RWPE2 (cell line): Measurements from ENCODE around the gene OPN3.

Experiments used
- ATAC-seq: fragments of 200-7000 bp; cut with Tn5 transposase; 3 replicates; pipeline ENCODE4 v1.9.1; 2021; ENCODE audit warnings: low read depth
- DNase-seq: peaks from one replicate; pipeline ENCODE4 v3.0.0-alpha.2; 2020; ENCODE audit warnings: low spot score
- H3K27ac ChIP-seq: fragments of 450-650 bp; 2 replicates; pipeline ENCODE4 v1.5.1; 2017; ENCODE audit warnings: mild to moderate bottlenecking; ENCODE audit not compliant: poor library complexity, severe bottlenecking
- H3K27me3 ChIP-seq: fragments of 250-450 bp; sonication (Bioruptor Pico); 2 replicates; pipeline ENCODE4 v1.5.1; 2021; ENCODE audit warnings: mild to moderate bottlenecking, moderate library complexity; ENCODE audit not compliant: insufficient read depth, poor library complexity, severe bottlenecking
- H3K36me3 ChIP-seq: fragments of 250-450 bp; sonication (Bioruptor Pico); 2 replicates; pipeline ENCODE4 v1.5.1; 2020; ENCODE audit warnings: low read depth, mild to moderate bottlenecking, moderate library complexity
- H3K4me1 ChIP-seq: fragments of 250-450 bp; sonication (Bioruptor Pico); 2 replicates; pipeline ENCODE4 v1.5.1; 2021; ENCODE audit warnings: mild to moderate bottlenecking, moderate library complexity; ENCODE audit not compliant: insufficient read depth, poor library complexity, severe bottlenecking
- H3K4me3 ChIP-seq: fragments of 250-450 bp; sonication (Bioruptor Pico); 2 replicates; pipeline ENCODE4 v1.5.1; 2021; ENCODE audit warnings: mild to moderate bottlenecking, moderate library complexity; ENCODE audit not compliant: severe bottlenecking
- H3K9me3 ChIP-seq: fragments of 250-450 bp; sonication (Bioruptor Pico); 2 replicates; pipeline ENCODE4 v1.5.1; 2021; ENCODE audit warnings: mild to moderate bottlenecking, moderate library complexity; ENCODE audit not compliant: severe bottlenecking
- TF ChIP-seq, protein P1 (sequence below): fragments of 450-650 bp; IDR thresholded peaks from one replicate; pipeline ENCODE4 v1.5.1; 2017; ENCODE audit warnings: mild to moderate bottlenecking, moderate library complexity; ENCODE audit not compliant: poor library complexity, severe bottlenecking

OPN3 gene

DNA sequence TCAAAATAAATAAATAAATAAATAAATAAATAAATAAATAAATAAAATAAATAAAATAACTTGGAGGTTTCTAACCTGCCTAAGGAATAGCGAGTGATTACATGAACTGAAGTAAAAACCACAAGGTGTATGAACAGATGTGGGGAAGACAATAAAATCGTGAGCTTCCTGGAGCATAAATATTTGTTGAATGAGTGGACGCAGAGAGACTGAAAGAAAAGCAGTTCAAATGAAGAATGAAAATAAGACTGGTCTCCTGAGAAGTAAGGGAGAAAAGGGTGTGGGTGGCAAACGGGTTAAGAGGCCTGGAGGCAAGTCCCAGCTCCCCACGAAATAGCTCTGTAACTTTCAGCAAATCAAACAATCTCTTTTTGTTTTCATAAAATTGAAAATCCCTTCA, 33.6 kb downstream of the OPN3 start:
- peaks cover 43% of the 10 kb centered on the region for H3K4me1 ChIP-seq
- peak overlapping the region; percentile 87 for H3K27ac ChIP-seq
- no peak overlapping the region for H3K4me3 ChIP-seq
- H3K36me3 ChIP-seq, result no peaks in the 10 kb centered on the region
- no peaks in the 10 kb centered on the region for H3K27me3 ChIP-seq
- H3K9me3 ChIP-seq, result no peaks in the 10 kb centered on the region
- ATAC-seq (peak; percentile 67), DNase-seq (no peak)
- TF ChIP-seq, protein P1, sequence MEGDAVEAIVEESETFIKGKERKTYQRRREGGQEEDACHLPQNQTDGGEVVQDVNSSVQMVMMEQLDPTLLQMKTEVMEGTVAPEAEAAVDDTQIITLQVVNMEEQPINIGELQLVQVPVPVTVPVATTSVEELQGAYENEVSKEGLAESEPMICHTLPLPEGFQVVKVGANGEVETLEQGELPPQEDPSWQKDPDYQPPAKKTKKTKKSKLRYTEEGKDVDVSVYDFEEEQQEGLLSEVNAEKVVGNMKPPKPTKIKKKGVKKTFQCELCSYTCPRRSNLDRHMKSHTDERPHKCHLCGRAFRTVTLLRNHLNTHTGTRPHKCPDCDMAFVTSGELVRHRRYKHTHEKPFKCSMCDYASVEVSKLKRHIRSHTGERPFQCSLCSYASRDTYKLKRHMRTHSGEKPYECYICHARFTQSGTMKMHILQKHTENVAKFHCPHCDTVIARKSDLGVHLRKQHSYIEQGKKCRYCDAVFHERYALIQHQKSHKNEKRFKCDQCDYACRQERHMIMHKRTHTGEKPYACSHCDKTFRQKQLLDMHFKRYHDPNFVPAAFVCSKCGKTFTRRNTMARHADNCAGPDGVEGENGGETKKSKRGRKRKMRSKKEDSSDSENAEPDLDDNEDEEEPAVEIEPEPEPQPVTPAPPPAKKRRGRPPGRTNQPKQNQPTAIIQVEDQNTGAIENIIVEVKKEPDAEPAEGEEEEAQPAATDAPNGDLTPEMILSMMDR, result no peak

DNA sequence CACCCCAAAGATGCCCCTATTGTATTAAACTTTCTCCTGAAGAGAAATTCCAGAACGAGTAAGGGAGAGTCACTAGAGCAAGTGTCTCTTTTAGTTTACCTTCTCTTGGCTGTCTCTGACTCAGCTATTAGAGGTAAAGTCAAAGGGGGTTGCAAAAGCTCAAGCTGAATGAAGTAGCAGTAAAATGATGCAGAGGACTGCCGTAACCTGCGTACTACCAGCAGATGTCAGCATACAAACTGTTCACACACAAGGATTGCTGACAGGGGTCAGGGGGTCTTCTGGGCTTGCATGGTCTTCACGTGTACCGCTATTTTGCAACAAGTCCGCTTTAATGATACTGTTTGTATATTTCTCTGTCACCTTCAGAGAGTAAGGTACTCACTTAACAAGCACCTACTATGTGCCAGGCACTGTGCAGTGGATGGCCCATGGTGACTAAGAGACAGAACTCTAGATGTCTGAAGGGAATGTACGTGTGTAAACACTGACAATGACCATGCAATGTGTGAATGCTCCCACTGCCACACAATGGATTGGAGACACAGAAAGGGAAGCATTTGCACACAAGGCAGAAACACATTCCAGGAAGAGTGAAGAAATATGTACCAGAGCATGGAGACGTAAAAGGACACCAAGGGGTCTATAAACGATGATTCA, 34.9 kb downstream of the OPN3 start:
- DNase-seq (no peak), ATAC-seq (no peak)
- H3K4me3 ChIP-seq, result no peak overlapping the region
- H3K4me1 ChIP-seq, result peaks cover 43% of the 10 kb centered on the region
- H3K27me3 ChIP-seq, result no peaks in the 10 kb centered on the region
- H3K9me3 ChIP-seq, result no peaks in the 10 kb centered on the region
- H3K27ac ChIP-seq, result peak overlapping the region; percentile 87
- no peaks in the 10 kb centered on the region for H3K36me3 ChIP-seq
- TF ChIP-seq, protein P1, result peak; percentile 17

DNA sequence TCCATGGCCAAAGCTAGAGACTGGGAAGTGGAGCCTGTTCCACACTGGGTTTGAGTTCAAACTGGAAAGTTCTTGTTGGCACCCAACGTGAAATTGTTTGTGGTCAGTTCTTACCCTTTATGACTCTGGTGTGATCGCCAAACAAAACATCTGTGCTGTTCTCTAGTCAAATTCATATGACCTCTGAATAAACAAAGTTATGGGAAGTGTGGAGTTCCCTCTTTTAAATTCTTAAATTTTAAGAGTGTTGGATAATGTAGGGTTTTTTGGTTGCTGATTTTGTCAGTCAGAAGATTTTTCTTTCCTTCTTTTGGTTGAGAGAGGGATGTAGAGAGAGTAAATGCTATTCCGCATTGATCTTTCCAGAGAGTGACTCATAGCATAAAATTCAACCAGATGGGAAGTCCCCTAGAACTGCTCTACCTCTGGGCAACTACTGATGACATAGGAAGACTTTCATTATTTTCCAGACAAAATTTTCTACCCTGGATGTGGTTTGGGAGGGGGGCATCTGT, 36.4 kb downstream of the OPN3 start:
- TF ChIP-seq, protein P1, result no peak
- peaks cover 34% of the 10 kb centered on the region for H3K4me1 ChIP-seq
- DNase-seq, result no peak
- no peaks in the 10 kb centered on the region for H3K9me3 ChIP-seq
- H3K4me3 ChIP-seq, result no peak overlapping the region
- no peaks in the 10 kb centered on the region for H3K27me3 ChIP-seq
- no peak for ATAC-seq
- no peak overlapping the region for H3K27ac ChIP-seq
- H3K36me3 ChIP-seq, result no peaks in the 10 kb centered on the region

DNA sequence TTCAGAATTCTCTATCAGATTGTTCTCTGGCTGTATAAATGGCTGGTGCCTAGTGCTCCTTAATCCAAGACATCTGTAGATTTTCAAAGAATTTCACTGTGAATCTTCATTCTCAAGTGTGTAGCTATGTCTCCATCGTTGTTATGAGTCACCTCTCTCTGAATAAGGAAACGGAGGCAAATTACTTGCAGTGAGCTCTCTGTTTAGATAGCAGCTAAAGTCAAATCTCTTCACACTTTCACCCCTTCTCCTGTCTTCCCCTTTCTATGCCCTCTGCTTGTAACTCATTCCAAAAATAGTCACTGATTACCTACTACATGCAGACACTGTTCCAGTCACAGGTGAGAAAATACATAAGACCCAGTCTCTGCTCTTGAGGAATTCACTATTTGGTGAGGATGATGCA, 39.7 kb downstream of the OPN3 start:
- Histone ChIP-seq H3K27ac (no peak overlapping the region), H3K4me3 (no peak overlapping the region), H3K27me3 (no peaks in the 10 kb centered on the region), H3K9me3 (no peaks in the 10 kb centered on the region), H3K4me1 (peaks cover 3% of the 10 kb centered on the region), H3K36me3 (no peaks in the 10 kb centered on the region)
- no peak for DNase-seq
- TF ChIP-seq, protein P1, result no peak
- ATAC-seq, result no peak

DNA sequence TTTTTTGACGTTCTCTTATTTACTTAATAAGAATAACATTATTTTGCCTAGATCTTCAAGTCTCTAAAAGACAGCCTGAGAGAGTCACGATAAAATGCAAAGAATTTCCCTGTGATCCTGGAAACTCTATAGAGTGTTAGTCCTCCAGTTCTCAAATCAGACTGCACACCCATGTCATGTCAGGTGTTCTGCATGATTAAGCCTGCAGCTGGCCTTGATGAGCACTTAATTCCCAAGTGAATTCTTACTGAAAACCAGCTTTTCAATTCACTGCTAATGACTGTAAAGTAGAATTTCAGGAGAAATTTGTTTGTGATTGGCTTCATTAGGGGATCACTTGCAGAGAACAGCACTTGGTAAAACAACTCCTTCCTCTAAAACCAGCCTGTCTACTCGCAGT, 41.9 kb downstream of the OPN3 start:
- H3K36me3 ChIP-seq, result no peaks in the 10 kb centered on the region
- DNase-seq (no peak), ATAC-seq (no peak)
- H3K27me3 ChIP-seq, result no peaks in the 10 kb centered on the region
- H3K4me1 ChIP-seq, result peaks cover 5% of the 10 kb centered on the region
- TF ChIP-seq, protein P1, result no peak
- no peak overlapping the region for H3K27ac ChIP-seq
- no peak overlapping the region for H3K4me3 ChIP-seq
- H3K9me3 ChIP-seq, result no peaks in the 10 kb centered on the region
